ENCODE measurements around the gene SLC6A12. TPM values are rescaled to one million over a fixed set of nuclear protein-coding genes. Genes with fewer than 3 reads are reported as not detected.

The SLC6A12 gene
- total RNA-seq, 2 experiments from 2014 or later = not detected

- no peaks in the 10 kb centered on the region for H3K36me3 Mint-ChIP-seq (ENCODE audit: low read depth)
- no peak overlapping the region for H3K27ac Mint-ChIP-seq
- ChIA-PET CTCF (interaction anchor here (1.3 kb wide), 1 partner anchor 11 kb away, joined by 6 read pairs; no protein-coding TSS in a partner anchor), POLR2A (no interaction called here)
- no peak for DNase-seq
- peaks cover 13% of the 10 kb centered on the region for H3K27me3 Mint-ChIP-seq
- peaks cover 4% of the 10 kb centered on the region for H3K9me3 Mint-ChIP-seq
- H3K4me3 Mint-ChIP-seq = no peak overlapping the region
- H3K4me1 Mint-ChIP-seq = no peaks in the 10 kb centered on the region
Measured at GRCh38 chr12:230925-231671, 17.1 kb upstream of the SLC6A12 start.

GRCh38 chr12:229441-230191 lies 15.7 kb upstream of the SLC6A12 start:
- CTCF ChIA-PET = interaction anchor here (1.3 kb wide), 1 partner anchor 10 kb away, joined by 6 read pairs; no protein-coding TSS in a partner anchor
- POLR2A ChIA-PET = no interaction called here

GRCh38 chr12:228846-229200 lies 14.9 kb upstream of the SLC6A12 start:
- Mint-ChIP-seq H3K27ac (no peak overlapping the region), H3K9me3 (no peaks in the 10 kb centered on the region), H3K4me1 (no peaks in the 10 kb centered on the region), H3K4me3 (no peak overlapping the region), H3K36me3 (ENCODE audit: low read depth) (no peaks in the 10 kb centered on the region), H3K27me3 (peaks cover 10% of the 10 kb centered on the region)
- no peak for DNase-seq
- ChIA-PET POLR2A (no interaction called here), CTCF (no interaction called here)

More at GRCh38 chr12:229441-230191, 15.7 kb upstream of the SLC6A12 start:
- Mint-ChIP-seq H3K27me3 (peaks cover 10% of the 10 kb centered on the region), H3K4me3 (no peak overlapping the region), H3K4me1 (no peaks in the 10 kb centered on the region), H3K36me3 (ENCODE audit: low read depth) (no peaks in the 10 kb centered on the region), H3K9me3 (no peaks in the 10 kb centered on the region), H3K27ac (no peak overlapping the region)
- no peak for DNase-seq

GRCh38 chr12:227923-228845 lies 14.2 kb upstream of the SLC6A12 start:
- Mint-ChIP-seq H3K9me3 (no peaks in the 10 kb centered on the region), H3K36me3 (ENCODE audit: low read depth) (no peaks in the 10 kb centered on the region), H3K27ac (no peak overlapping the region), H3K4me3 (no peak overlapping the region), H3K4me1 (no peaks in the 10 kb centered on the region), H3K27me3 (peaks cover 10% of the 10 kb centered on the region)
- no peak for DNase-seq
- POLR2A ChIA-PET = no interaction called here
- CTCF ChIA-PET = no interaction called here

GRCh38 chr12:227286-227915 lies 13.4 kb upstream of the SLC6A12 start:
- Mint-ChIP-seq H3K4me3 (no peak overlapping the region), H3K27ac (no peak overlapping the region), H3K4me1 (no peaks in the 10 kb centered on the region), H3K9me3 (no peaks in the 10 kb centered on the region), H3K36me3 (ENCODE audit: low read depth) (no peaks in the 10 kb centered on the region), H3K27me3 (peaks cover 10% of the 10 kb centered on the region)
- no peak for DNase-seq
- POLR2A ChIA-PET = no interaction called here
- CTCF ChIA-PET = no interaction called here

- ChIA-PET CTCF (interaction anchor here (0.5 kb wide), 1 partner anchor 252 kb away, joined by 4 read pairs; no protein-coding TSS in a partner anchor), POLR2A (no interaction called here)
- peaks cover 5% of the 10 kb centered on the region for H3K27me3 Mint-ChIP-seq
- no peaks in the 10 kb centered on the region for H3K9me3 Mint-ChIP-seq
- H3K4me1 Mint-ChIP-seq = no peaks in the 10 kb centered on the region
- no peak overlapping the region for H3K4me3 Mint-ChIP-seq
- DNase-seq = no peak
- no peak overlapping the region for H3K27ac Mint-ChIP-seq
- no peaks in the 10 kb centered on the region for H3K36me3 Mint-ChIP-seq (ENCODE audit: low read depth)
Measured at GRCh38 chr12:226401-226800, 12.4 kb upstream of the SLC6A12 start.

GRCh38 chr12:225012-225411 lies 11.1 kb upstream of the SLC6A12 start:
- Mint-ChIP-seq H3K4me1 (no peaks in the 10 kb centered on the region), H3K27me3 (peaks cover 5% of the 10 kb centered on the region), H3K27ac (no peak overlapping the region), H3K9me3 (no peaks in the 10 kb centered on the region), H3K36me3 (ENCODE audit: low read depth) (no peaks in the 10 kb centered on the region), H3K4me3 (no peak overlapping the region)
- ChIA-PET CTCF (no interaction called here), POLR2A (no interaction called here)
- no peak for DNase-seq

GRCh38 chr12:224330-224729 lies 10.4 kb upstream of the SLC6A12 start:
- ChIA-PET POLR2A (no interaction called here), CTCF (no interaction called here)
- no peaks in the 10 kb centered on the region for H3K36me3 Mint-ChIP-seq (ENCODE audit: low read depth)
- DNase-seq = no peak
- no peak overlapping the region for H3K4me3 Mint-ChIP-seq
- H3K27me3 Mint-ChIP-seq = peaks cover 4% of the 10 kb centered on the region
- no peak overlapping the region for H3K27ac Mint-ChIP-seq
- H3K9me3 Mint-ChIP-seq = no peaks in the 10 kb centered on the region
- H3K4me1 Mint-ChIP-seq = no peaks in the 10 kb centered on the region

GRCh38 chr12:223841-224240 lies 9.9 kb upstream of the SLC6A12 start:
- no peaks in the 10 kb centered on the region for H3K9me3 Mint-ChIP-seq
- CTCF ChIA-PET = no interaction called here
- H3K4me1 Mint-ChIP-seq = no peaks in the 10 kb centered on the region
- no peak overlapping the region for H3K4me3 Mint-ChIP-seq
- POLR2A ChIA-PET = no interaction called here
- DNase-seq = no peak
- no peak overlapping the region for H3K27ac Mint-ChIP-seq
- H3K36me3 Mint-ChIP-seq (ENCODE audit: low read depth) = no peaks in the 10 kb centered on the region
- H3K27me3 Mint-ChIP-seq = peaks cover 1% of the 10 kb centered on the region

GRCh38 chr12:221736-222135 lies 7.8 kb upstream of the SLC6A12 start:
- Mint-ChIP-seq H3K4me1 (no peaks in the 10 kb centered on the region), H3K9me3 (no peaks in the 10 kb centered on the region), H3K36me3 (ENCODE audit: low read depth) (no peaks in the 10 kb centered on the region), H3K27me3 (no peaks in the 10 kb centered on the region), H3K4me3 (no peak overlapping the region), H3K27ac (no peak overlapping the region)
- DNase-seq = no peak
- ChIA-PET POLR2A (no interaction called here), CTCF (interaction anchor here (1.9 kb wide), 1 partner anchor 9 kb away, joined by 6 read pairs; no protein-coding TSS in a partner anchor)

GRCh38 chr12:220946-221550 lies 7.1 kb upstream of the SLC6A12 start:
- CTCF ChIA-PET = interaction anchor here (1.7 to 1.8 kb wide), 2 partner anchors 23 to 49 kb away, joined by 4 to 5 read pairs; no protein-coding TSS in a partner anchor
- no peaks in the 10 kb centered on the region for H3K9me3 Mint-ChIP-seq
- DNase-seq = no peak
- no peak overlapping the region for H3K4me3 Mint-ChIP-seq
- H3K4me1 Mint-ChIP-seq = no peaks in the 10 kb centered on the region
- POLR2A ChIA-PET = no interaction called here
- H3K27ac Mint-ChIP-seq = no peak overlapping the region
- H3K27me3 Mint-ChIP-seq = no peaks in the 10 kb centered on the region
- H3K36me3 Mint-ChIP-seq (ENCODE audit: low read depth) = no peaks in the 10 kb centered on the region

- no peak overlapping the region for H3K27ac Mint-ChIP-seq
- no peaks in the 10 kb centered on the region for H3K36me3 Mint-ChIP-seq (ENCODE audit: low read depth)
- no peak for DNase-seq
- no peaks in the 10 kb centered on the region for H3K9me3 Mint-ChIP-seq
- H3K27me3 Mint-ChIP-seq = no peaks in the 10 kb centered on the region
- no peaks in the 10 kb centered on the region for H3K4me1 Mint-ChIP-seq
- CTCF ChIA-PET = interaction anchor here (1.1 to 1.8 kb wide), 6 partner anchors 9 to 50 kb away, joined by 3 to 6 read pairs (median 4); no protein-coding TSS in a partner anchor
- no peak overlapping the region for H3K4me3 Mint-ChIP-seq
- POLR2A ChIA-PET = no interaction called here
Measured at GRCh38 chr12:220491-220890, 6.5 kb upstream of the SLC6A12 start.

Data from activated CD4-positive, alpha-beta memory T cell treated with anti-CD3 and anti-CD28 coated beads, Interleukin-2, amount 10 ng/mL, durations not matched to agents 7 days and 5 days (primary cell).